HG02840 (cell line): ENCODE results near the gene ZNF2.
"Not testable (repeated sequence)": the region's sequence is repeated elsewhere in the genome, so short reads cannot be mapped to it uniquely, and the experiment has no call there.

ENCODE experiments used
- ATAC-seq: cut with Tn5 transposase; IDR thresholded peaks from one replicate; pipeline ENCODE4 v1.9.1; 2021; ENCODE audit warnings: mild to moderate bottlenecking, moderate library complexity, moderate number of reproducible peaks; ENCODE audit not compliant: unreplicated experiment, low FRiP score

Gene ZNF2

GRCh38 chr2:95165371-95166064 lies at the start of gene ZNF2:
Gene ZNF2, plus strand, starts transcription at chr2:95165809. Its CDS starts 10,418 bp downstream, at chr2:95176227.
- ATAC-seq = peak; percentile 91

- no peak for ATAC-seq
These were observed 44.6 kb upstream of the ZNF2 start for GRCh38 chr2:95121093-95121406.

- peak; percentile 91 for ATAC-seq
These were observed 44.0 kb upstream of the ZNF2 start, which contains the start of gene MRPS5 for GRCh38 chr2:95121407-95122196. Gene MRPS5, minus strand, starts transcription at chr2:95121808. Its CDS starts 17 bp downstream, at chr2:95121791.

- ATAC-seq = peak; percentile 9
These were observed 43.4 kb upstream of the ZNF2 start for GRCh38 chr2:95122197-95122551.

GRCh38 chr2:95138702-95139101 lies 26.9 kb upstream of the ZNF2 start:
- ATAC-seq = no peak

- no peak for ATAC-seq
These were observed 21.8 kb upstream of the ZNF2 start for GRCh38 chr2:95143838-95144237.

- ATAC-seq = no peak
These were observed 16.1 kb upstream of the ZNF2 start for GRCh38 chr2:95149397-95149984.

- ATAC-seq = no peak
These were observed 7.2 kb upstream of the ZNF2 start for GRCh38 chr2:95158441-95158840.

GRCh38 chr2:95158891-95159619 lies 6.6 kb upstream of the ZNF2 start:
- peak; percentile 50 for ATAC-seq

- ATAC-seq = peak; percentile 82
These were observed 5.7 kb upstream of the ZNF2 start, which contains the start of gene ZNF514 for GRCh38 chr2:95159690-95160449. Gene ZNF514, minus strand, starts transcription at chr2:95159848. Its CDS starts 6,595 bp downstream, at chr2:95153253.

GRCh38 chr2:95165030-95165370 lies 609 bp upstream of the ZNF2 start:
- no peak for ATAC-seq

GRCh38 chr2:95166065-95166763 lies 605 bp downstream of the ZNF2 start:
- peak; percentile 7 for ATAC-seq

- no peak for ATAC-seq
These were observed 6.3 kb downstream of the ZNF2 start for GRCh38 chr2:95171902-95172301.

- ATAC-seq = no peak
These were observed 8.5 kb downstream of the ZNF2 start for GRCh38 chr2:95174031-95174542.

- no peak for ATAC-seq
These were observed 13.8 kb downstream of the ZNF2 start for GRCh38 chr2:95179451-95179850.

- no peak for ATAC-seq
These were observed 16.2 kb downstream of the ZNF2 start for GRCh38 chr2:95181774-95182173.

GRCh38 chr2:95185197-95185596 lies 19.6 kb downstream of the ZNF2 start:
- no peak for ATAC-seq

GRCh38 chr2:95185973-95186372 lies 20.4 kb downstream of the ZNF2 start:
- ATAC-seq = no peak

- ATAC-seq = not testable (repeated sequence)
These were observed 27.3 kb downstream of the ZNF2 start for GRCh38 chr2:95192956-95193355.
